WI38 (cell line): ENCODE data around the gene EHD4.

Experiments
- H3K4me3 ChIP-seq: 2 replicates; pipeline ENCODE4 v1.5.1; 2011; ENCODE audit warnings: low read depth, mild to moderate bottlenecking, control low read depth, low read length
- CTCF ChIP-seq: IDR thresholded peaks from 2 replicates; pipeline ENCODE4 v1.5.1; 2012; ENCODE audit warnings: low read depth, mild to moderate bottlenecking, control low read depth, low read length

Gene EHD4

GRCh38 chr15:41887893-41888292, 84.5 kb downstream of the EHD4 start:
- no peak for TF ChIP-seq CTCF
- no peak overlapping the region for H3K4me3 ChIP-seq

GRCh38 chr15:41887161-41887560, 85.2 kb downstream of the EHD4 start:
- TF ChIP-seq CTCF: no peak

GRCh38 chr15:41886741-41887140, 85.6 kb downstream of the EHD4 start:
- H3K4me3 ChIP-seq: no peak overlapping the region
- TF ChIP-seq CTCF: no peak

More at GRCh38 chr15:41887161-41887560, 85.2 kb downstream of the EHD4 start:
- H3K4me3 ChIP-seq: no peak overlapping the region

- no peak overlapping the region for H3K4me3 ChIP-seq
- no peak for TF ChIP-seq CTCF
These were observed 86.5 kb downstream of the EHD4 start for GRCh38 chr15:41885841-41886240.

GRCh38 chr15:41885321-41885720, 87.0 kb downstream of the EHD4 start:
- no peak for TF ChIP-seq CTCF
- H3K4me3 ChIP-seq: no peak overlapping the region

GRCh38 chr15:41884458-41884857, 87.9 kb downstream of the EHD4 start:
- no peak overlapping the region for H3K4me3 ChIP-seq

GRCh38 chr15:41883484-41883825, 88.9 kb downstream of the EHD4 start:
- no peak for TF ChIP-seq CTCF

More at GRCh38 chr15:41884458-41884857, 87.9 kb downstream of the EHD4 start:
- no peak for TF ChIP-seq CTCF

More at GRCh38 chr15:41883484-41883825, 88.9 kb downstream of the EHD4 start:
- H3K4me3 ChIP-seq: no peak overlapping the region
